ENCODE results near the gene HTRA1. TPM values are rescaled to one million over a fixed set of nuclear protein-coding genes. Genes with fewer than 3 reads are reported as not detected.

The HTRA1 gene
- total and polyA plus RNA-seq, 2 of the 4 experiments (the other 2 are of a cell fraction), result 28.5 to 108 TPM

GRCh38 chr10:122492999-122493481, 31.7 kb downstream of the HTRA1 start:
- 21% methylated on average over 3 of the region's 9 CpGs; no CpG with 5 or more reads in 1 of the 2 experiments for WGBS, 2 experiments (ENCODE audit: extremely low coverage in 2 of 2, insufficient read length in 1 of 2)
- in situ Hi-C loops (cut with MboI; ENCODE audit: low sequenced_read_pairs) (no loop called here), intact Hi-C loops (cut with micrococcal nuclease) (no loop called here), dilution Hi-C loops (cut with HindIII; ENCODE audit: low sequenced_read_pairs, unreplicated experiment) (no loop called here)
- DNase-seq, result peak; percentile 56
- Histone ChIP-seq H3K27ac (ENCODE audit: insufficient read depth, low read length) (no peak overlapping the region), H3K9me3 (ENCODE audit: control insufficient read depth, insufficient read depth, low read length) (no peaks in the 10 kb centered on the region), H3K27me3 (ENCODE audit: control insufficient read depth, insufficient read depth, low read length) (no peaks in the 10 kb centered on the region), H2AK9ac (replicated peaks; ENCODE audit: low read depth, low read length, poor library complexity) (no peak overlapping the region), H4K8ac (ENCODE audit: low read depth in 2 of 2, low read length in 2 of 2) (no peak overlapping the region), H3K79me1 (ENCODE audit: low read depth in 1 of 2, low read length in 2 of 2) (no peaks in the 10 kb centered on the region), H3K9me1 (ENCODE audit: insufficient read depth, low read length) (peaks cover 3% of the 10 kb centered on the region), H2AK5ac (ENCODE audit: low read depth, low read length) (no peak overlapping the region), H4K91ac (ENCODE audit: insufficient read depth, low read depth, low read length) (no peak overlapping the region), H3K14ac (replicated peaks; ENCODE audit: low read depth, low read length) (no peak overlapping the region), H3K56ac (ENCODE audit: extremely low read depth, insufficient read depth, low read length) (no peak overlapping the region), H3K4me2 (ENCODE audit: low read depth, low read length) (no peak overlapping the region), H2BK15ac (ENCODE audit: low read depth, low read length) (no peak overlapping the region), H2BK120ac (ENCODE audit: low read depth, low read length) (no peak overlapping the region), H3K4me1 (ENCODE audit: control insufficient read depth, insufficient read depth, low read length) (peaks cover 17% of the 10 kb centered on the region), H2BK5ac (ENCODE audit: low read depth, low read length, poor library complexity, severe bottlenecking) (no peak overlapping the region), H4K20me1 (ENCODE audit: insufficient read depth, low read length) (no peaks in the 10 kb centered on the region), H3K36me3 (ENCODE audit: control insufficient read depth, insufficient read depth, low read length) (peaks cover 8% of the 10 kb centered on the region; the same call in 1 of the 2 replicates), H2BK20ac (ENCODE audit: low read depth, low read length) (no peak overlapping the region), H3K18ac (ENCODE audit: low read depth, low read length) (no peak overlapping the region), H4K5ac (ENCODE audit: low read depth, low read length) (no peak overlapping the region), H3K4me3 (ENCODE audit: insufficient read depth, low read depth, low read length) (no peak overlapping the region), H2AFZ (replicated peaks; ENCODE audit: low read length, poor library complexity) (no peak overlapping the region), H3K4ac (ENCODE audit: low read depth, low read length) (no peak overlapping the region), H3K23ac (ENCODE audit: low read depth, low read length) (no peak overlapping the region), H3K9ac (ENCODE audit: low read depth, low read length) (no peak overlapping the region)
- TF ChIP-seq MAZ (IDR thresholded peaks at IDR 0.05; ENCODE audit: borderline replicate concordance, low read depth, low read length) (no peak), MXI1 (IDR thresholded peaks at IDR 0.05; ENCODE audit: borderline replicate concordance, low read depth, low read length) (no peak)
- CTCF ChIA-PET, result no interaction called here
- POLR2A ChIA-PET (ENCODE audit: unreplicated experiment), result interaction anchor here (0.5 kb wide), 1 partner anchor 32 kb away, joined by 8 read pairs; no protein-coding TSS in a partner anchor
- ATAC-seq (ENCODE audit: low read depth), result peak; percentile 21; the same call in 1 of the 2 replicates
- no TSS peak for BruUV-seq (replicated peaks)

Data from IMR-90 (cell line).